HEK293 (cell line): ENCODE results near the gene ECT2L.

Experiments
- CTCF ChIP-seq: fragments of 450-650 bp; formaldehyde crosslinking; IDR thresholded peaks from 2 replicates; pipeline ENCODE4 v1.5.1; 2016; ENCODE audit warnings: missing biosample characterization, missing genetic modification characterization
- PRDM4 ChIP-seq: fragments of 450-650 bp; formaldehyde crosslinking; IDR thresholded peaks from 2 replicates; pipeline ENCODE4 v1.5.1; 2017; ENCODE audit warnings: missing biosample characterization, missing genetic modification characterization
- REPIN1 ChIP-seq: fragments of 450-650 bp; formaldehyde crosslinking; IDR thresholded peaks from 2 replicates; pipeline ENCODE4 v1.5.1; 2017; ENCODE audit warnings: missing biosample characterization, missing genetic modification characterization, low read depth
- YY1 ChIP-seq: fragments of 450-650 bp; formaldehyde crosslinking; IDR thresholded peaks from 2 replicates; pipeline ENCODE4 v1.5.1; 2018; ENCODE audit warnings: missing biosample characterization, missing genetic modification characterization

- TF ChIP-seq CTCF (tag by site-specific recombination) = no peak
- TF ChIP-seq REPIN1 (tag by site-specific recombination) = no peak
- TF ChIP-seq PRDM4 (tag by site-specific recombination) = no peak
- no peak for TF ChIP-seq YY1 (tag by site-specific recombination)
Observed at GRCh38 chr6:138953451-138953850, 157.6 kb downstream of the ECT2L start.
